A549 (cell line): ENCODE measurements around the gene SP5. TPM values are rescaled to one million over a fixed set of nuclear protein-coding genes. Genes with fewer than 3 reads are reported as not detected.

Experiments
- ATAC-seq, 2 experiments: fragments of 200-7000 bp in 1 of 2; fragments of >200 bp in 1 of 2; cut with Nextera tagmentation in 1 of 2; cut with Tn5 transposase in 1 of 2; 3 replicates each; pipeline versions ENCODE4 v1.8.0 to v1.9.1; 2018 to 2020; ENCODE audit warnings: mild to moderate bottlenecking in 1 of 2, moderate library complexity in 1 of 2
- CTCF ChIA-PET: fragments of 300-600 bp; sonication (Branson Sonifier 250); formaldehyde crosslinking; extraction: SDS; loops from one replicate; lab custom pipeline; 2021; ENCODE audit warnings: antibody characterized with exemption, inconsistent platforms; lab: Yijun Ruan, JAX
- POLR2A ChIA-PET: fragments of 350-600 bp; formaldehyde crosslinking; extraction: SDS; loops from one replicate; lab custom pipeline; 2021; ENCODE audit warnings: antibody characterized with exemption, inconsistent platforms; lab: Yijun Ruan, JAX
- DNase-seq, 2 experiments: peaks; one replicate each; pipeline versions ENCODE4 v3.0.0 to v3.0.0-alpha.2; 2011 to 2016; ENCODE audit warnings: low read depth in 1 of 2, low spot score in 1 of 2
- FAIRE-seq: peaks from 2 replicates; lab custom pipeline; 2011; peaks lifted over from hg19 to GRCh38; lab: Jason Lieb, UNC
- H3K27ac ChIP-seq, 2 experiments: fragments of >200 bp; sonication (Bioruptor Twin); formaldehyde crosslinking; 3 replicates each; pipeline ENCODE4 v1.5.1; 2016 to 2017
- H3K4me1 ChIP-seq: fragments of >200 bp; sonication (Bioruptor Twin); formaldehyde crosslinking; 3 replicates; pipeline ENCODE4 v1.6.1; 2016
- H3K4me2 ChIP-seq: fragments of >200 bp; sonication (Bioruptor Twin); formaldehyde crosslinking; 3 replicates; pipeline ENCODE4 v1.6.1; 2016
- H3K4me3 ChIP-seq: fragments of >200 bp; sonication (Bioruptor Twin); formaldehyde crosslinking; 3 replicates; pipeline ENCODE4 v1.5.1; 2016
- H3K9me3 ChIP-seq: fragments of >200 bp; sonication (Bioruptor Twin); formaldehyde crosslinking; 3 replicates; pipeline ENCODE4 v1.6.1; 2016
- CHD4 ChIP-seq: fragments of 200-600 bp; sonication (generic); IDR thresholded peaks from 2 replicates; pipeline ENCODE4 v1.6.1; 2016; ENCODE audit warnings: antibody characterized with exemption, mild to moderate bottlenecking, borderline replicate concordance
- EHMT2 ChIP-seq: fragments of 200-600 bp; sonication (generic); IDR thresholded peaks from 2 replicates; pipeline ENCODE4 v1.6.1; 2016; ENCODE audit warnings: antibody characterized with exemption, low read depth, mild to moderate bottlenecking, moderate library complexity
- EP300 ChIP-seq, 2 experiments: fragments of >200 bp; sonication (Bioruptor Twin); formaldehyde crosslinking; IDR thresholded peaks; 2 replicates in 1 of 2; 3 replicates in 1 of 2; pipeline ENCODE4 v1.6.1; 2016 to 2017
- FOSL2 ChIP-seq, 2 experiments: fragments of 450-650 bp in 1 of 2; fragments of >200 bp in 1 of 2; sonication (Bioruptor Twin) in 1 of 2; formaldehyde crosslinking; IDR thresholded peaks; 2 replicates each; pipeline versions ENCODE4 v1.5.0 to v1.6.1; 2016 to 2020; ENCODE audit warnings: mild to moderate bottlenecking in 1 of 2, moderate library complexity in 1 of 2
- FOXS1 ChIP-seq: fragments of 250-450 bp; sonication (Bioruptor Pico); IDR thresholded peaks from 2 replicates; pipeline ENCODE4 v1.5.0; 2020; ENCODE audit warnings: mild to moderate bottlenecking, moderate library complexity
- HDAC2 ChIP-seq: fragments of 200-600 bp; sonication (generic); IDR thresholded peaks from 2 replicates; pipeline ENCODE4 v1.6.1; 2016
- HEYL ChIP-seq: fragments of 250-450 bp; sonication (Bioruptor Pico); IDR thresholded peaks from 2 replicates; pipeline ENCODE4 v1.8.0; 2021; ENCODE audit warnings: mild to moderate bottlenecking, moderate library complexity
- HMGXB4 ChIP-seq: fragments of 250-450 bp; sonication (Bioruptor Pico); IDR thresholded peaks from 2 replicates; pipeline ENCODE4 v1.5.0; 2021; ENCODE audit warnings: mild to moderate bottlenecking, moderate library complexity, borderline replicate concordance
- HOXA7 ChIP-seq: fragments of 250-450 bp; sonication (Bioruptor Pico); IDR thresholded peaks from 2 replicates; pipeline ENCODE4 v1.5.0; 2020; ENCODE audit warnings: mild to moderate bottlenecking, moderate library complexity
- HOXB5 ChIP-seq: fragments of 250-450 bp; sonication (Bioruptor Pico); IDR thresholded peaks from 2 replicates; pipeline ENCODE4 v1.5.0; 2020; ENCODE audit warnings: mild to moderate bottlenecking, moderate library complexity
- JUNB ChIP-seq: fragments of >200 bp; sonication (Bioruptor Twin); formaldehyde crosslinking; IDR thresholded peaks from 2 replicates; pipeline ENCODE4 v1.6.1; 2016
- PBX3 ChIP-seq: IDR thresholded peaks from 2 replicates; pipeline ENCODE4 v1.6.1; 2012
- POLR2A ChIP-seq: IDR thresholded peaks from 2 replicates; pipeline ENCODE4 v1.6.1; 2012; ENCODE audit warnings: mild to moderate bottlenecking, low read length
- POLR2AphosphoS2 ChIP-seq: conservative IDR thresholded peaks from 2 replicates; pipeline ENCODE4 v1.6.1; 2012; ENCODE audit warnings: low read length, improper control_type of control experiment, inconsistent platforms
- RARB ChIP-seq: fragments of 250-450 bp; sonication (Bioruptor Pico); IDR thresholded peaks from 2 replicates; pipeline ENCODE4 v1.8.0; 2021; ENCODE audit warnings: mild to moderate bottlenecking, moderate library complexity
- RCOR1 ChIP-seq: fragments of 150-350 bp; IDR thresholded peaks from 2 replicates; pipeline ENCODE4 v1.6.1; 2014; ENCODE audit warnings: antibody characterized with exemption, low read length, low read depth
- RFX5 ChIP-seq: fragments of 450-650 bp; IDR thresholded peaks from 2 replicates; pipeline ENCODE4 v1.7.1; 2014; ENCODE audit warnings: antibody characterized with exemption, mild to moderate bottlenecking, moderate library complexity
- RNF2 ChIP-seq: fragments of 200-600 bp; sonication (generic); IDR thresholded peaks from 2 replicates; pipeline ENCODE4 v1.6.1; 2016; ENCODE audit warnings: low read depth, mild to moderate bottlenecking, antibody characterized with exemption, moderate library complexity, borderline replicate concordance
- SMC3 ChIP-seq: fragments of >200 bp; sonication (Bioruptor Twin); formaldehyde crosslinking; IDR thresholded peaks from 3 replicates; pipeline ENCODE4 v1.6.1; 2018; ENCODE audit warnings: inconsistent platforms
- TFCP2L1 ChIP-seq: fragments of 250-450 bp; sonication (Bioruptor Pico); IDR thresholded peaks from 2 replicates; pipeline ENCODE4 v1.5.0; 2021; ENCODE audit warnings: mild to moderate bottlenecking
- ZNF302 ChIP-seq: fragments of 250-450 bp; sonication (Bioruptor Pico); IDR thresholded peaks from 2 replicates; pipeline ENCODE4 v1.9.0; 2021; ENCODE audit warnings: inconsistent platforms, mild to moderate bottlenecking, moderate library complexity
- WGBS: methylation state at CpG from one replicate; pipeline ENCODE4 v1.1.6; 2017; ENCODE audit errors: missing lambda C conversion rate; 5-methylcytosine and 5-hydroxymethylcytosine counted together
- polyA plus RNA-seq, 4 experiments: library from polyadenylated mRNA; depleted of rRNA in 3 of 4; stranded (reverse); fragments of >200 nt; fragmentation: RNase III in 1 of 4; extraction: RNeasy Plus Mini Kit Qiagen cat#74134 plus additional on column Dnase treatment in 1 of 4; gene quantifications; 2 replicates in 3 of 4; 3 replicates in 1 of 4; pipeline ENCODE4 v1.2.3, GENCODE V29; 2011 to 2017
- TF ChIP-seq, protein P1 (sequence below): IDR thresholded peaks from 2 replicates; pipeline ENCODE4 v1.6.1; 2012
- TF ChIP-seq, protein P2 (sequence below): fragments of 200-600 bp; sonication (generic); IDR thresholded peaks from 2 replicates; pipeline ENCODE4 v1.6.1; 2016; ENCODE audit warnings: antibody characterized with exemption, mild to moderate bottlenecking, moderate library complexity

SP5 gene
- polyA plus RNA-seq, 2 of the 4 experiments (the other 2 are of a cell fraction), result not detected

DNA sequence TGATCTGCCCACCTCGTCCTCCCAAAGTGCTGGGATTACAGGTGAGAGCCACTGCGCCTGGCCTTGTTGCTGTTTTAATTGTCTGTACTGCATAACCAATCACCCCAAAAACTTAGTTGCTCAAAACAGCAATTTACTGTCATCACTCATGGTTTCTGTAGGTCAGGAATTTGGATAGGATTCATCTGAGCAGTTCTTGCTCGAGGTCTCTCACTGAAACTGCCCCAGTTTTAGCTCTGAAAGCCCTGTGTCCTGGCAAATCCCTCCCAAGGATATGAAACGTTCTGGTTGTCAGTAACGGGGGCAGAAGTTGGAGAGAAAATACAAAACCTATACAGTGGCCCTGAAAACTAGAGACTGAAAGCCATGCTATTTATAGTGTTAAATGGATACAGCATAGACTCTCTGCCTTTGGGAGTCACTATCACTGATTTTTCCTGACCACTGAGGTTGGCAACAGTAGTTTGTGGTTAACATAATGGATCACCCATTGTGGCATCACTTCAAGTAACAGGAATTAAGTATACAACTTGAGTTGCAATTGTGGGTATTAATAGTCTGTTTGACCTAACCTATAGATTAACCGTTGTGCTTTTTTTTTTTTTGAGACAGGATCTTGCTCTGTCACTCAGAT lies 27.9 kb downstream of the SP5 start:
- ChIA-PET CTCF (no interaction called here), POLR2A (no interaction called here)
- Histone ChIP-seq H3K4me2 (no peak overlapping the region), H3K9me3 (no peaks in the 10 kb centered on the region), H3K4me1 (peaks cover 9% of the 10 kb centered on the region; the same call in 1 of the 3 replicates), H3K27ac (no peak overlapping the region), H3K4me3 (no peak overlapping the region)
- TF ChIP-seq FOSL2 (IDR thresholded peaks at IDR 0.05), result no peak
- no peak for TF ChIP-seq FOSL2 (CRISPR knock-in tag; IDR thresholded peaks at IDR 0.05)
- no peak for TF ChIP-seq CHD4
- no peak for TF ChIP-seq ZNF302 (CRISPR knock-in tag)
- TF ChIP-seq POLR2AphosphoS2, result no peak
- TF ChIP-seq HEYL (CRISPR knock-in tag), result no peak
- TF ChIP-seq SMC3, result no peak
- no peak for TF ChIP-seq HOXB5
- TF ChIP-seq HOXA7 (CRISPR knock-in tag), result no peak
- no peak for ATAC-seq
- no peak for DNase-seq
- FAIRE-seq, result no peak
- WGBS, result 51% methylated on average over 6 of the region's 6 CpGs

- ATAC-seq (no peak), FAIRE-seq (no peak), DNase-seq (no peak)
- H3K27ac ChIP-seq, result 0 out of 6 replicates have a peak overlapping the region, but pooled peaks of 1 of the 2 experiments have one; percentile 32
- ChIA-PET CTCF (interaction anchor here (0.9 kb wide), 1 partner anchor 28 kb away, joined by 3 read pairs; no protein-coding TSS in a partner anchor), POLR2A (no interaction called here)
- 46% methylated on average over 7 of the region's 8 CpGs for WGBS
- peak overlapping the region; percentile 31; the same call in 2 of the 3 replicates for H3K4me2 ChIP-seq
- H3K4me1 ChIP-seq, result peaks cover 9% of the 10 kb centered on the region; the same call in 1 of the 3 replicates
- TF ChIP-seq POLR2A (no peak), EP300 (IDR thresholded peaks at IDR 0.05) (no peak), RFX5 (no peak), PBX3 (no peak), HDAC2 (no peak)
- TF ChIP-seq, protein P1, sequence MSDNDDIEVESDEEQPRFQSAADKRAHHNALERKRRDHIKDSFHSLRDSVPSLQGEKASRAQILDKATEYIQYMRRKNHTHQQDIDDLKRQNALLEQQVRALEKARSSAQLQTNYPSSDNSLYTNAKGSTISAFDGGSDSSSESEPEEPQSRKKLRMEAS, result no peak
- TF ChIP-seq, protein P2, sequence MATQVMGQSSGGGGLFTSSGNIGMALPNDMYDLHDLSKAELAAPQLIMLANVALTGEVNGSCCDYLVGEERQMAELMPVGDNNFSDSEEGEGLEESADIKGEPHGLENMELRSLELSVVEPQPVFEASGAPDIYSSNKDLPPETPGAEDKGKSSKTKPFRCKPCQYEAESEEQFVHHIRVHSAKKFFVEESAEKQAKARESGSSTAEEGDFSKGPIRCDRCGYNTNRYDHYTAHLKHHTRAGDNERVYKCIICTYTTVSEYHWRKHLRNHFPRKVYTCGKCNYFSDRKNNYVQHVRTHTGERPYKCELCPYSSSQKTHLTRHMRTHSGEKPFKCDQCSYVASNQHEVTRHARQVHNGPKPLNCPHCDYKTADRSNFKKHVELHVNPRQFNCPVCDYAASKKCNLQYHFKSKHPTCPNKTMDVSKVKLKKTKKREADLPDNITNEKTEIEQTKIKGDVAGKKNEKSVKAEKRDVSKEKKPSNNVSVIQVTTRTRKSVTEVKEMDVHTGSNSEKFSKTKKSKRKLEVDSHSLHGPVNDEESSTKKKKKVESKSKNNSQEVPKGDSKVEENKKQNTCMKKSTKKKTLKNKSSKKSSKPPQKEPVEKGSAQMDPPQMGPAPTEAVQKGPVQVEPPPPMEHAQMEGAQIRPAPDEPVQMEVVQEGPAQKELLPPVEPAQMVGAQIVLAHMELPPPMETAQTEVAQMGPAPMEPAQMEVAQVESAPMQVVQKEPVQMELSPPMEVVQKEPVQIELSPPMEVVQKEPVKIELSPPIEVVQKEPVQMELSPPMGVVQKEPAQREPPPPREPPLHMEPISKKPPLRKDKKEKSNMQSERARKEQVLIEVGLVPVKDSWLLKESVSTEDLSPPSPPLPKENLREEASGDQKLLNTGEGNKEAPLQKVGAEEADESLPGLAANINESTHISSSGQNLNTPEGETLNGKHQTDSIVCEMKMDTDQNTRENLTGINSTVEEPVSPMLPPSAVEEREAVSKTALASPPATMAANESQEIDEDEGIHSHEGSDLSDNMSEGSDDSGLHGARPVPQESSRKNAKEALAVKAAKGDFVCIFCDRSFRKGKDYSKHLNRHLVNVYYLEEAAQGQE, result no peak
- H3K9me3 ChIP-seq, result no peaks in the 10 kb centered on the region
- no peak overlapping the region for H3K4me3 ChIP-seq
Observed at GRCh38 chr2:170743530-170744239, 28.5 kb downstream of the SP5 start.

- no peak for FAIRE-seq
- WGBS, result 52% methylated on average over 14 of the region's 14 CpGs
- peak overlapping the region; percentile 31; the same call in 2 of the 3 replicates for H3K4me2 ChIP-seq
- DNase-seq, result peak in 1 of 2 experiments; percentile 27
- peaks cover 2% of the 10 kb centered on the region; the same call in 1 of the 3 replicates for H3K4me1 ChIP-seq
- 0 out of 6 replicates have a peak overlapping the region, but pooled peaks of 1 of the 2 experiments have one; percentile 32 for H3K27ac ChIP-seq
- H3K4me3 ChIP-seq, result no peak overlapping the region
- ChIA-PET CTCF (interaction anchor here (0.9 kb wide), 1 partner anchor 29 kb away, joined by 3 read pairs; no protein-coding TSS in a partner anchor), POLR2A (no interaction called here)
- no peaks in the 10 kb centered on the region for H3K9me3 ChIP-seq
- ATAC-seq, result no peak
- TF ChIP-seq RNF2 (no peak), FOXS1 (CRISPR knock-in tag) (no peak), RARB (CRISPR knock-in tag) (no peak), JUNB (no peak), TFCP2L1 (CRISPR knock-in tag) (no peak), HMGXB4 (no peak), HEYL (CRISPR knock-in tag) (no peak), PBX3 (no peak), RCOR1 (no peak), EHMT2 (no peak), FOSL2 (IDR thresholded peaks at IDR 0.05) (no peak), FOSL2 (CRISPR knock-in tag; IDR thresholded peaks at IDR 0.05) (no peak)
Observed at GRCh38 chr2:170744248-170745002, 29.3 kb downstream of the SP5 start.
